H9 (cell line): ENCODE data around the gene TSC1. TPM values are rescaled to one million over a fixed set of nuclear protein-coding genes. Genes with fewer than 3 reads are reported as not detected.

Experiments
- DNase-seq: peaks from one replicate; pipeline ENCODE4 v3.0.0-alpha.2; 2017
- H2AFZ ChIP-seq: one replicate; pipeline ENCODE4 v1.6.1; 2013; ENCODE audit warnings: mild to moderate bottlenecking, low read length, control low read depth, moderate library complexity
- H2AK5ac ChIP-seq: 2 replicates; pipeline ENCODE4 v1.6.1; 2013; ENCODE audit warnings: low read length, control low read depth, mixed read lengths; ENCODE audit not compliant: insufficient read length
- H2BK120ac ChIP-seq: one replicate; pipeline ENCODE4 v1.6.1; 2013; ENCODE audit warnings: low read depth, mild to moderate bottlenecking, low read length, control low read depth, inconsistent platforms; ENCODE audit not compliant: poor library complexity, severe bottlenecking
- H2BK12ac ChIP-seq: 2 replicates; pipeline ENCODE4 v1.6.1; 2013; ENCODE audit warnings: low read length, control low read depth, mixed read lengths, low read depth; ENCODE audit not compliant: insufficient read length
- H2BK15ac ChIP-seq: 2 replicates; pipeline ENCODE4 v1.6.1; 2013; ENCODE audit warnings: low read depth, low read length, control low read depth
- H2BK20ac ChIP-seq: one replicate; pipeline ENCODE4 v1.6.1; 2013; ENCODE audit warnings: low read depth, mild to moderate bottlenecking, low read length, control low read depth, inconsistent platforms; ENCODE audit not compliant: poor library complexity, severe bottlenecking
- H2BK5ac ChIP-seq: 2 replicates; pipeline ENCODE4 v1.6.1; 2013; ENCODE audit warnings: low read length, control low read depth, mixed read lengths; ENCODE audit not compliant: insufficient read length
- H3K14ac ChIP-seq: 2 replicates; pipeline ENCODE4 v1.6.1; 2013; ENCODE audit warnings: low read length, control low read depth; ENCODE audit not compliant: insufficient read depth
- H3K18ac ChIP-seq: 2 replicates; pipeline ENCODE4 v1.6.1; 2013; ENCODE audit warnings: low read depth, mild to moderate bottlenecking, mixed read lengths, low read length, control low read depth; ENCODE audit not compliant: insufficient read length
- H3K23ac ChIP-seq: 2 replicates; pipeline ENCODE4 v1.6.1; 2013; ENCODE audit warnings: low read length, control low read depth, mixed read lengths, low read depth; ENCODE audit not compliant: insufficient read length
- H3K23me2 ChIP-seq: 2 replicates; pipeline ENCODE4 v1.6.1; 2013; ENCODE audit warnings: low read depth, mild to moderate bottlenecking, mixed read lengths, low read length, control low read depth; ENCODE audit not compliant: insufficient read length, poor library complexity, severe bottlenecking
- H3K27ac ChIP-seq: 2 replicates; pipeline ENCODE4 v1.5.1; 2013; ENCODE audit warnings: low read length, control low read depth, mixed read lengths, low read depth; ENCODE audit not compliant: insufficient read length
- H3K27me3 ChIP-seq: 2 replicates; pipeline ENCODE4 v1.6.1; 2013; ENCODE audit warnings: low read length, control low read depth, inconsistent platforms; ENCODE audit not compliant: insufficient read depth
- H3K4ac ChIP-seq: 2 replicates; pipeline ENCODE4 v1.6.1; 2013; ENCODE audit warnings: low read depth, mild to moderate bottlenecking, control low read depth, inconsistent platforms, low read length, moderate library complexity
- H3K4me1 ChIP-seq: 2 replicates; pipeline ENCODE4 v1.6.1; 2013; ENCODE audit warnings: low read length, control low read depth, inconsistent platforms; ENCODE audit not compliant: insufficient read depth
- H3K4me2 ChIP-seq: 2 replicates; pipeline ENCODE4 v1.6.1; 2013; ENCODE audit warnings: low read length, control low read depth, mixed read lengths; ENCODE audit not compliant: insufficient read length, insufficient read depth
- H3K56ac ChIP-seq: 2 replicates; pipeline ENCODE4 v1.6.1; 2013; ENCODE audit warnings: low read depth, mild to moderate bottlenecking, mixed read lengths, low read length, control low read depth; ENCODE audit not compliant: insufficient read length
- H3K79me1 ChIP-seq: 2 replicates; pipeline ENCODE4 v1.6.1; 2013; ENCODE audit warnings: low read depth, mild to moderate bottlenecking, moderate library complexity, low read length, control low read depth, inconsistent platforms; ENCODE audit not compliant: insufficient read depth, poor library complexity, severe bottlenecking
- H3K79me2 ChIP-seq: 2 replicates; pipeline ENCODE4 v1.6.1; 2013; ENCODE audit warnings: low read length, control low read depth, inconsistent platforms; ENCODE audit not compliant: insufficient read depth
- H3K9ac ChIP-seq: 2 replicates; pipeline ENCODE4 v1.6.1; 2013; ENCODE audit warnings: low read length, control low read depth, mixed read lengths; ENCODE audit not compliant: insufficient read length; ENCODE audit errors: extremely low read depth
- H3K9me3 ChIP-seq: one replicate; pipeline ENCODE4 v1.6.1; 2013; ENCODE audit warnings: low read depth, low read length, inconsistent platforms; ENCODE audit not compliant: control insufficient read depth
- H3T11ph ChIP-seq: one replicate; pipeline ENCODE4 v1.6.1; 2013; ENCODE audit warnings: mild to moderate bottlenecking, low read length, control low read depth, inconsistent platforms
- H4K20me1 ChIP-seq: one replicate; pipeline ENCODE4 v1.6.1; 2013; ENCODE audit not compliant: control insufficient read depth, insufficient read length, insufficient read depth
- H4K5ac ChIP-seq: 2 replicates; pipeline ENCODE4 v1.6.1; 2013; ENCODE audit warnings: low read depth, mild to moderate bottlenecking, mixed read lengths, low read length, control low read depth; ENCODE audit not compliant: insufficient read length
- H4K8ac ChIP-seq: replicated peaks from 2 replicates; pipeline ENCODE4 v1.6.1; 2013; ENCODE audit warnings: low read length, control low read depth, mixed read lengths, low read depth; ENCODE audit not compliant: insufficient read length
- H4K91ac ChIP-seq: 2 replicates; pipeline ENCODE4 v1.6.1; 2013; ENCODE audit warnings: low read depth, mild to moderate bottlenecking, moderate library complexity, mixed read lengths, low read length, control low read depth; ENCODE audit not compliant: insufficient read length
- H3K27ac Mint-ChIP-seq, 3 experiments: 2 replicates in 2 of 3; 3 replicates in 1 of 3; pipeline ENCODE4 v1.8.0; 2020 to 2021; ENCODE audit warnings: mixed read lengths in 3 of 3, mild to moderate bottlenecking in 1 of 3, moderate library complexity in 1 of 3
- H3K27me3 Mint-ChIP-seq: 2 replicates; pipeline ENCODE4 v1.8.0; 2021; ENCODE audit warnings: low read depth, mild to moderate bottlenecking, moderate library complexity, mixed read lengths
- H3K36me3 Mint-ChIP-seq, 3 experiments: 2 replicates in 2 of 3; 3 replicates in 1 of 3; pipeline ENCODE4 v1.8.0; 2020 to 2021; ENCODE audit warnings: low read depth in 3 of 3, mixed read lengths in 3 of 3; ENCODE audit not compliant: insufficient read depth in 1 of 3
- H3K4me1 Mint-ChIP-seq, 2 experiments: 2 replicates each; pipeline ENCODE4 v1.8.0; 2020; ENCODE audit warnings: mixed read lengths in 2 of 2
- H3K4me3 Mint-ChIP-seq, 2 experiments: 2 replicates in 1 of 2; 3 replicates in 1 of 2; pipeline ENCODE4 v1.8.0; 2020 to 2021; ENCODE audit warnings: mild to moderate bottlenecking in 2 of 2, mixed read lengths in 2 of 2, moderate library complexity in 1 of 2
- H3K9me3 Mint-ChIP-seq, 2 experiments: 2 replicates in 1 of 2; 3 replicates in 1 of 2; pipeline ENCODE4 v1.8.0; 2020; ENCODE audit warnings: mild to moderate bottlenecking in 2 of 2, mixed read lengths in 2 of 2, moderate library complexity in 1 of 2
- CTCF ChIP-seq: fragments of 200-600 bp; sonication (generic); conservative IDR thresholded peaks from 3 replicates; pipeline ENCODE4 v1.8.0; 2021; ENCODE audit warnings: antibody characterized with exemption, mild to moderate bottlenecking
- WGBS: extraction: QIAGEN DNeasy Blood & Tissue Kit; methylation state at CpG from one replicate; pipeline ENCODE4 v1.1.7; 2013; ENCODE audit warnings: missing lambda C conversion rate, low lambda C conversion rate, mixed read lengths; ENCODE audit not compliant: insufficient read length; ENCODE audit errors: extremely low coverage; 5-methylcytosine and 5-hydroxymethylcytosine counted together
- total RNA-seq: library from RNA; stranded (reverse); gene quantifications from 2 replicates; pipeline ENCODE4 v1.2.1, GENCODE V29; 2021

The TSC1 gene
- total RNA-seq, 1 experiment from 2014 or later, result 32.7 TPM

DNA sequence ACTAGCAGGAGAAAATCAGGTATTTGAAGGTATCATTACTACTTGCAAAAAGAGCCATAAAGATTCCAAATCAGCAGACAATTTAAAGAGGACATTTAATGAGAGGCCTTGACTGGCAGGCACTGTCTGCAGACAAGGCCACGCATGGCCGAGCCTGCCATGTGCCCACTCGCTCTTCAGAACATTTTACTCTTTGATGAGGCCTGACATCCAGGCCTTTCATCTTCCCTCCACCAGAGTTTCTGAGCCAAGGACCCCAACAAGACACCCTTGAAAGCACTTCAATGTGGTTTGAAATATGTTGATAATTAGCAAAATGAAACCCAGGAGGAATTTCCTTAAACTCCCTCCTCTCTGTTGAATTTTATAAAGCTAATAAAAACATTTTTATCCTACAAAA lies 82.8 kb downstream of the TSC1 start:
- H3K27ac Mint-ChIP-seq, result peak overlapping the region in 1 of 3 experiments; percentile 23; a peak in 1 of 7 replicates
- Histone ChIP-seq H3T11ph (no peak overlapping the region), H3K9me3 (no peaks in the 10 kb centered on the region), H2AFZ (no peak overlapping the region), H3K4ac (no peak overlapping the region), H4K5ac (no peak overlapping the region), H2BK15ac (no peak overlapping the region), H2BK12ac (no peak overlapping the region), H3K23ac (no peak overlapping the region), H3K4me1 (no peaks in the 10 kb centered on the region), H3K79me1 (no peaks in the 10 kb centered on the region), H3K27ac (no peak overlapping the region), H2BK20ac (no peak overlapping the region), H4K20me1 (no peaks in the 10 kb centered on the region), H3K27me3 (no peaks in the 10 kb centered on the region), H2AK5ac (no peak overlapping the region), H3K9ac (no peak overlapping the region), H3K56ac (no peak overlapping the region), H2BK120ac (no peak overlapping the region), H4K91ac (no peak overlapping the region), H2BK5ac (no peak overlapping the region), H4K8ac (no peak overlapping the region), H3K14ac (no peak overlapping the region), H3K4me2 (no peak overlapping the region), H3K79me2 (no peaks in the 10 kb centered on the region), H3K23me2 (no peaks in the 10 kb centered on the region), H3K18ac (no peak overlapping the region)
- peaks cover 31 to 37% of the 10 kb centered on the region in 2 experiments for H3K4me1 Mint-ChIP-seq
- H3K27me3 Mint-ChIP-seq, result peaks cover 13% of the 10 kb centered on the region
- no peak for TF ChIP-seq CTCF
- DNase-seq, result no peak
- H3K9me3 Mint-ChIP-seq, result no peaks in the 10 kb centered on the region; a peak in 1 of 5 replicates
- WGBS, result no CpG with 5 or more reads among the region's 3 CpGs
- H3K4me3 Mint-ChIP-seq, result no peak overlapping the region
- no peaks in the 10 kb centered on the region for H3K36me3 Mint-ChIP-seq
